HG03039 (cell line): ENCODE results near the gene DIAPH3.

Experiments used
- ATAC-seq: cut with Tn5 transposase; IDR thresholded peaks from one replicate; pipeline ENCODE4 v1.9.1; 2021; ENCODE audit warnings: mild to moderate bottlenecking, moderate library complexity; ENCODE audit not compliant: unreplicated experiment

Gene DIAPH3

GRCh38 chr13:59684105-59684504, 479.6 kb downstream of the DIAPH3 start:
- no peak for ATAC-seq

GRCh38 chr13:59681636-59682311, 482.0 kb downstream of the DIAPH3 start:
- ATAC-seq: no peak

GRCh38 chr13:59680429-59681024, 483.2 kb downstream of the DIAPH3 start:
- no peak for ATAC-seq

GRCh38 chr13:59679254-59679653, 484.5 kb downstream of the DIAPH3 start:
- no peak for ATAC-seq

- ATAC-seq: peak; percentile 70
Measured at GRCh38 chr13:59677966-59678814, 485.5 kb downstream of the DIAPH3 start.

- no peak for ATAC-seq
Measured at GRCh38 chr13:59677430-59677829, 486.3 kb downstream of the DIAPH3 start.

- ATAC-seq: no peak
Measured at GRCh38 chr13:59674616-59675015, 489.1 kb downstream of the DIAPH3 start.

- ATAC-seq: no peak
Measured at GRCh38 chr13:59673286-59673685, 490.4 kb downstream of the DIAPH3 start.

GRCh38 chr13:59672445-59672844, 491.3 kb downstream of the DIAPH3 start:
- no peak for ATAC-seq

- no peak for ATAC-seq
Measured at GRCh38 chr13:59671881-59672280, 491.8 kb downstream of the DIAPH3 start.

GRCh38 chr13:59666504-59666903, 497.2 kb downstream of the DIAPH3 start:
- ATAC-seq: no peak

- no peak for ATAC-seq
Measured at GRCh38 chr13:59665732-59666131, 498.0 kb downstream of the DIAPH3 start.

- ATAC-seq: no peak
Measured at GRCh38 chr13:59665184-59665583, 498.5 kb downstream of the DIAPH3 start.

GRCh38 chr13:59664586-59664985, 499.1 kb downstream of the DIAPH3 start:
- ATAC-seq: no peak

- ATAC-seq: no peak
Measured at GRCh38 chr13:59663707-59664106, 500.0 kb downstream of the DIAPH3 start.

- ATAC-seq: no peak
Measured at GRCh38 chr13:59660582-59660981, 503.1 kb downstream of the DIAPH3 start.

GRCh38 chr13:59659981-59660380, 503.7 kb downstream of the DIAPH3 start:
- ATAC-seq: no peak

GRCh38 chr13:59658738-59659330, 504.9 kb downstream of the DIAPH3 start:
- no peak for ATAC-seq

GRCh38 chr13:59658027-59658737, 505.5 kb downstream of the DIAPH3 start:
- ATAC-seq: no peak

- ATAC-seq: no peak
Measured at GRCh38 chr13:59653916-59654315, 509.8 kb downstream of the DIAPH3 start.

GRCh38 chr13:59651479-59651878, 512.2 kb downstream of the DIAPH3 start:
- no peak for ATAC-seq
